ENCODE results near the gene CPNE7. TPM values are rescaled to one million over a fixed set of nuclear protein-coding genes. Genes with fewer than 3 reads are reported as not detected.
A peak's percentile ranks its signal among the peaks of the same experiment; 100 is the strongest.

CPNE7 gene
- total and polyA plus RNA-seq, 4 experiments from 2014 or later: 2.3 to 7.3 (median 4.9) TPM

DNA sequence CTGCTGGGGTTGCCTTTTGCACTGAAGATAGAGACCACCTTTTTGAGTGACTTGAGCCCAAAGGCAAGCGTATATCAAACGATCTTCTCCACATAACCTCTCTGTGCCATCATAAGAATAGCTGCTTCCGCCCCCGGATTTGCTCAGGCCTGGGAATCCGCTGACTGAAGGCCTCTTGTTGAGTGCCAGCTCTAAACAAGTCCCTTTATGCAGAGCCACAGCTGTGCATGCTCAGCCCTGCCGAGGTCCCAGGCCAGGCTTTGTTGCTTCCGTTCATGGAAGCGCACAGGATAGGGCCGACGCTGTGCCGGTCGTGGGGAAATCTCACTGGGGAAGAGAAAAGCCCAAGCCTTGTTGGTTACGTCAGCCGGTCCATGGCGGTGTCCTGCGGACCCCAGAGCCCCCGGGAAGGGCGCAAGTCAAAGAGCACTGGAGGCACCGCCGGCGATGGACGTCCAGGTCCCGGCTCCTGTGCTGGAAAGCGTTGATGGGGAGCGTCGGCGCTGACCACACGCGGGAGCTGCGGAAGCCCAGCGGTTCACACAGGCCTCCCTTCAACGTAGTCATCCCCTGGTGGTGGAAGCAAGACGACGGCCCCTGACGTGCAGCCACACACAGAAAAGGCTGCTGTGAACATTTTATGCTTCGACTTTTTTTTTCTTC is 38.5 kb upstream of the CPNE7 start:
- H3K4me3 ChIP-seq (ENCODE audit: low read length in 2 of 2): no peak overlapping the region
- intact Hi-C loops (cut with micrococcal nuclease): no loop called here
- Mint-ChIP-seq H3K9me3 (no peaks in the 10 kb centered on the region), H3K36me3 (peaks cover 15 to 39% of the 10 kb centered on the region in 2 donors), H3K27me3 (no peaks in the 10 kb centered on the region), H3K27ac (peak overlapping the region in 5 of 7 donors; percentile 23 to 87 (median 50)), H3K4me3 (no peak overlapping the region), H3K4me1 (peaks cover 16 to 27% (median 20%) of the 10 kb centered on the region in 4 donors)
- peaks cover 25% of the 10 kb centered on the region for H3K4me1 ChIP-seq (ENCODE audit: insufficient read depth, low read length)
- H3K36me3 ChIP-seq (ENCODE audit: insufficient read depth, low read length): peaks cover 27% of the 10 kb centered on the region
- no peaks in the 10 kb centered on the region for H3K27me3 ChIP-seq (ENCODE audit: insufficient read depth, low read length)
- DNase-seq: no peak
- no peak overlapping the region for H3K27ac ChIP-seq (ENCODE audit: low read depth, low read length)
- no peaks in the 10 kb centered on the region for H3K9me3 ChIP-seq (ENCODE audit: control insufficient read depth in 1 of 2, low read length in 2 of 2)
- POLR2A ChIA-PET (ENCODE audit: partially characterized antibody): no interaction called here
- CTCF ChIA-PET (ENCODE audit: partially characterized antibody): interaction anchor here (0.6 kb wide), 1 partner anchor 34 kb away, joined by 3 read pairs; no protein-coding TSS in a partner anchor

DNA sequence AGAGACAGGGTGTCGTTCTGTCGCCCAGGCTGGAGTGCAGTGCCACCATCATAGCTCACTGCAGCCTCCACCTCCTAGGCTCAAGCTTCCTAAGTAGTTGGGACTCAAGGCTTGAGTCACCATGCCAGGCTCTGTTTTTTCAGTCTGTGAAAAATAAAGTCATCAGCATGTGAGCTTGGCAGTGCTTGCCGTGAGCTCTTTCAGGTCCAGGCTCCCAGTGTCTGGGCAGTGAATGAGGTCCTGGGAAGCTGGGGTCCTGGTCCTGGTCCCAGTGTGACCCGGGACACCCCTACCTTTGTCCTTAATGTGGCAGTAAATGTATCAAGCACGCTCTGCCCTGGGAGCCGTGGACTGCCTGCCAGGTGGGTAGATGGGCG is 38.0 kb upstream of the CPNE7 start:
- H3K27ac ChIP-seq (ENCODE audit: low read depth, low read length): no peak overlapping the region
- H3K9me3 ChIP-seq (ENCODE audit: control insufficient read depth in 1 of 2, low read length in 2 of 2): no peaks in the 10 kb centered on the region
- intact Hi-C loops (cut with micrococcal nuclease): no loop called here
- peaks cover 25% of the 10 kb centered on the region for H3K4me1 ChIP-seq (ENCODE audit: insufficient read depth, low read length)
- Mint-ChIP-seq H3K36me3 (peaks cover 13 to 40% of the 10 kb centered on the region in 2 donors), H3K27me3 (no peaks in the 10 kb centered on the region), H3K4me1 (peaks cover 16 to 27% (median 20%) of the 10 kb centered on the region in 4 donors), H3K27ac (peak overlapping the region in 1 of 7 donors; percentile 25), H3K9me3 (no peaks in the 10 kb centered on the region), H3K4me3 (no peak overlapping the region)
- DNase-seq: no peak
- ChIA-PET POLR2A (ENCODE audit: partially characterized antibody) (no interaction called here), CTCF (ENCODE audit: partially characterized antibody) (no interaction called here)
- H3K27me3 ChIP-seq (ENCODE audit: insufficient read depth, low read length): no peaks in the 10 kb centered on the region
- H3K4me3 ChIP-seq (ENCODE audit: low read length in 2 of 2): no peak overlapping the region
- H3K36me3 ChIP-seq (ENCODE audit: insufficient read depth, low read length): peaks cover 24% of the 10 kb centered on the region

DNA sequence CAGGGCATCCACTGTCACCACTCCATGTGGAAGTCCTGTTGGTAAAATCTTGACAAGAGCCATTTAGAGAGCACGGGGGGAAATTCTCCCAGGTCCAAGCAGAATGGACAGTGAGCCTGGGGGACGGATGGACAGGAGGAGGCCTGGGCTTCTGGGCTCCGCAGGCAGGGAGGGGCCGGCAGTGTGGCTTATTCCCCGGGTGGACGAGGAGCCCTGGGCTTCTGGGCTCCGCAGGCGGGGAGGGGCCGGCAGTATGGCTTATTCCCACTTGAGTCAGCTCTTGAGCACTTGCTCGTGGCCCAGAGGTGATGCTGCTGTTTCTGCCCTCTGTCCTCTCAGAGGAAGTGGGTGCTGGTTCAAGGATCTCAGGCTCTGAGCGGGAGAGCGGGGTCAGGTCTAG is 37.3 kb upstream of the CPNE7 start:
- H3K27ac Mint-ChIP-seq: peak overlapping the region in 1 of 7 donors; percentile 22
- peaks cover 16 to 27% (median 20%) of the 10 kb centered on the region in 4 donors for H3K4me1 Mint-ChIP-seq
- H3K4me1 ChIP-seq (ENCODE audit: insufficient read depth, low read length): peaks cover 24% of the 10 kb centered on the region
- H3K27me3 ChIP-seq (ENCODE audit: insufficient read depth, low read length): no peaks in the 10 kb centered on the region
- H3K4me3 Mint-ChIP-seq: no peak overlapping the region
- no peak overlapping the region for H3K27ac ChIP-seq (ENCODE audit: low read depth, low read length)
- H3K4me3 ChIP-seq (ENCODE audit: low read length in 2 of 2): no peak overlapping the region
- no peaks in the 10 kb centered on the region for H3K27me3 Mint-ChIP-seq
- peaks cover 11 to 42% of the 10 kb centered on the region in 2 donors for H3K36me3 Mint-ChIP-seq
- CTCF ChIA-PET (ENCODE audit: partially characterized antibody): no interaction called here
- DNase-seq: no peak
- H3K36me3 ChIP-seq (ENCODE audit: insufficient read depth, low read length): peaks cover 20% of the 10 kb centered on the region
- intact Hi-C loops (cut with micrococcal nuclease): no loop called here
- no peaks in the 10 kb centered on the region for H3K9me3 ChIP-seq (ENCODE audit: control insufficient read depth in 1 of 2, low read length in 2 of 2)
- POLR2A ChIA-PET (ENCODE audit: partially characterized antibody): no interaction called here
- H3K9me3 Mint-ChIP-seq: no peaks in the 10 kb centered on the region

DNA sequence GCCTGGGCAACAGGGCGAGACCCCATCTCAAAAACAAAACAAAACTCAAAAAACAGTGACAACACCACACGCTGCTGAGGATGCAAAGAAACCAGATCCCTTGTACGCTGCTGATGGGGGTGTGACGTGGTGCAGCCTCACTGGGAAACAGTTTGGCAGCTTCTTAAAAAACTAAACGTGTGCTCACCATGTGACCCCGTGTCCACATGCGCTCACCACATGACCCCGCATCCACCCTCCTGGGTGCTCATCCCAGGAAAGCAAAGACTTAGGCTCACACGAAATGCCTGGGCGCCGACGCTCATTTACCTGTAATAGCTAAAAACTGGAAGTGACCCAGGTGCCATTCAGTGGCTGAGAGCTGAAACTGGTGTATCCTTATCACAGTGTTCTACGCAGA is 35.0 kb upstream of the CPNE7 start:
- ChIA-PET CTCF (ENCODE audit: partially characterized antibody) (interaction anchor here (1.2 to 1.4 kb wide), 2 partner anchors 12 to 13 kb away, joined by 3 to 4 read pairs; no protein-coding TSS in a partner anchor), POLR2A (ENCODE audit: partially characterized antibody) (no interaction called here)
- no peak overlapping the region for H3K27ac Mint-ChIP-seq

DNA sequence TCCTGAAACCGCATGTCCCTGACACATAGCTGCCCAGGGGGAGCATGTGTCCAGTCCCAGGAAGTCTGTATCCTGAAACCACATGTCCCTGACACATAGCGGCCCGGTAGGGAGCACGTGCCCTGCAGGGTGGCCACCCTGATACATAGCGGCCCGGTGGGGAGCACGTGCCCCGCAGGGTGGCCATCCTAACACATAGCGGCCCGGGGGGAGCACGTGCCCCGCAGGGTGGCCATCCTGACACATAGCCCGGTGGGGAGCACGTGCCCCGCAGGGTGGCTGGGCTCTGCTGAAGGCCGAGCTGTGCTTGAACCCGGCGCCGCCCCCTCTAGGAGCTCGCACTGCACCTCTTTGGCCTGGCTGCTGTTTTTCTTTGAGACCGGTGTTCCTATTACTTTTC is 33.8 kb upstream of the CPNE7 start:
- H3K36me3 Mint-ChIP-seq: peaks cover 6 to 33% of the 10 kb centered on the region in 2 donors
- Histone ChIP-seq H3K4me1 (ENCODE audit: insufficient read depth, low read length) (no peaks in the 10 kb centered on the region), H3K27me3 (ENCODE audit: insufficient read depth, low read length) (no peaks in the 10 kb centered on the region), H3K36me3 (ENCODE audit: insufficient read depth, low read length) (peaks cover 11% of the 10 kb centered on the region), H3K4me3 (ENCODE audit: low read length in 2 of 2) (no peak overlapping the region), H3K27ac (ENCODE audit: low read depth, low read length) (no peak overlapping the region), H3K9me3 (ENCODE audit: control insufficient read depth in 1 of 2, low read length in 2 of 2) (no peaks in the 10 kb centered on the region)
- ChIA-PET CTCF (ENCODE audit: partially characterized antibody) (no interaction called here), POLR2A (ENCODE audit: partially characterized antibody) (no interaction called here)
- no peak overlapping the region for H3K4me3 Mint-ChIP-seq
- peaks cover 0 to 3% (median under 1%) of the 10 kb centered on the region in 4 donors for H3K4me1 Mint-ChIP-seq
- no peak overlapping the region for H3K27ac Mint-ChIP-seq
- no peak for DNase-seq
- intact Hi-C loops (cut with micrococcal nuclease): no loop called here
- no peaks in the 10 kb centered on the region for H3K9me3 Mint-ChIP-seq
- H3K27me3 Mint-ChIP-seq: no peaks in the 10 kb centered on the region

More for the DNA sequence above, 35.0 kb upstream of the CPNE7 start:
- H3K36me3 Mint-ChIP-seq: peaks cover 6 to 32% of the 10 kb centered on the region in 2 donors
- H3K27me3 Mint-ChIP-seq: no peaks in the 10 kb centered on the region
- Histone ChIP-seq H3K36me3 (ENCODE audit: insufficient read depth, low read length) (peaks cover 11% of the 10 kb centered on the region), H3K9me3 (ENCODE audit: control insufficient read depth in 1 of 2, low read length in 2 of 2) (no peaks in the 10 kb centered on the region), H3K4me3 (ENCODE audit: low read length in 2 of 2) (no peak overlapping the region), H3K4me1 (ENCODE audit: insufficient read depth, low read length) (peaks cover 2% of the 10 kb centered on the region), H3K27me3 (ENCODE audit: insufficient read depth, low read length) (no peaks in the 10 kb centered on the region), H3K27ac (ENCODE audit: low read depth, low read length) (no peak overlapping the region)
- DNase-seq: no peak
- peaks cover 0 to 4% (median under 1%) of the 10 kb centered on the region in 4 donors for H3K4me1 Mint-ChIP-seq
- no peaks in the 10 kb centered on the region for H3K9me3 Mint-ChIP-seq
- peak overlapping the region in 2 of 8 donors; percentile 7 to 41 for H3K4me3 Mint-ChIP-seq
- intact Hi-C loops (cut with micrococcal nuclease): no loop called here

DNA sequence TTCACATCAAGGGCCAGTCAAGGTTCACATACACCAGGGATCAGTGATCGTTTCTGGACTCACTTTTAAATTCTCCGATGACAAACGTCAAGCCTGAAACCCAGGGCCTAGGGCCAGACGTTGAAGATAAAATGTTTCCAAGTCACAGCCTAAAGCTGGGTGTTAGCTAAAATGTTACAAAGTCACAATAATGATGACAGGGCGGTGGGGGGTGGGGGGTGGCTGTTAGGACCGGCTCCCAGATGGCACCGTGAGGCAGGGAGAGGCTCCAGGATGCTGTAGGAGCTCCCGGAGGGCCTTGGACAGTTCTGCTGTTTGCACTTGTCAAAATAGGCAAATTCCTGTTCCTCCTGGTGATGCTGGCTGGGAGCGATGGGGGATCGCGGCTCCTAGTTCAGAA is 31.4 kb upstream of the CPNE7 start:
- Mint-ChIP-seq H3K27me3 (no peaks in the 10 kb centered on the region), H3K9me3 (peaks cover 0 to 2% (median 0%) of the 10 kb centered on the region in 8 donors), H3K36me3 (peaks cover 13 to 41% of the 10 kb centered on the region in 2 donors), H3K4me1 (peaks cover 6 to 10% (median 7%) of the 10 kb centered on the region in 4 donors), H3K27ac (no peak overlapping the region), H3K4me3 (no peak overlapping the region)
- ChIA-PET CTCF (ENCODE audit: partially characterized antibody) (no interaction called here), POLR2A (ENCODE audit: partially characterized antibody) (no interaction called here)
- peaks cover 8% of the 10 kb centered on the region for H3K36me3 ChIP-seq (ENCODE audit: insufficient read depth, low read length)
- DNase-seq: no peak
- no peak overlapping the region for H3K27ac ChIP-seq (ENCODE audit: low read depth, low read length)
- intact Hi-C loops (cut with micrococcal nuclease): no loop called here
- H3K4me1 ChIP-seq (ENCODE audit: insufficient read depth, low read length): peaks cover 8% of the 10 kb centered on the region
- no peaks in the 10 kb centered on the region for H3K27me3 ChIP-seq (ENCODE audit: insufficient read depth, low read length)
- no peaks in the 10 kb centered on the region for H3K9me3 ChIP-seq (ENCODE audit: control insufficient read depth in 1 of 2, low read length in 2 of 2)
- no peak overlapping the region for H3K4me3 ChIP-seq (ENCODE audit: low read length in 2 of 2)

DNA sequence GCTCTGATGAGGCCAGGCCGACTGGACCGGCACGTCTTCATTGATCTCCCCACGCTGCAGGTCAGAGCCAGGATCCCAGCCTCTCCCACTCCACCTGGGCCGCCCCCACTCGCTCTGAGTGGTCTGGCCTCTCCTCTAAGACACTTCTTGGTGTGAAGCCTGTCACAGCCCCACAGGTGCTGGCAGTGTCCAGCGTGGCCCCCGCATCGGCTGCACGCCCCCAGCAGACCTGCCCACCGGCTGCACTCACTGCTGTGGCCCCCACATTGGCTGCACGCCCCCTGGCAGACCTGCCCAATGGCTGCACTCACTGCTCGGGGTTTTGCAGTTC is 30.9 kb upstream of the CPNE7 start:
- H3K9me3 Mint-ChIP-seq: peaks cover 0 to 2% (median 0%) of the 10 kb centered on the region in 8 donors
- peaks cover 8% of the 10 kb centered on the region for H3K36me3 ChIP-seq (ENCODE audit: insufficient read depth, low read length)
- no peaks in the 10 kb centered on the region for H3K27me3 ChIP-seq (ENCODE audit: insufficient read depth, low read length)
- H3K4me1 ChIP-seq (ENCODE audit: insufficient read depth, low read length): peaks cover 14% of the 10 kb centered on the region
- intact Hi-C loops (cut with micrococcal nuclease): no loop called here
- peaks cover 11 to 16% (median 12%) of the 10 kb centered on the region in 4 donors for H3K4me1 Mint-ChIP-seq
- no peaks in the 10 kb centered on the region for H3K27me3 Mint-ChIP-seq
- no peaks in the 10 kb centered on the region for H3K9me3 ChIP-seq (ENCODE audit: control insufficient read depth in 1 of 2, low read length in 2 of 2)
- no peak overlapping the region for H3K27ac Mint-ChIP-seq
- ChIA-PET CTCF (ENCODE audit: partially characterized antibody) (no interaction called here), POLR2A (ENCODE audit: partially characterized antibody) (no interaction called here)
- H3K27ac ChIP-seq (ENCODE audit: low read depth, low read length): no peak overlapping the region
- H3K4me3 Mint-ChIP-seq: no peak overlapping the region
- peaks cover 18 to 46% of the 10 kb centered on the region in 2 donors for H3K36me3 Mint-ChIP-seq
- no peak overlapping the region for H3K4me3 ChIP-seq (ENCODE audit: low read length in 2 of 2)
- DNase-seq: no peak

Data from CD4-positive, alpha-beta memory T cell (primary cell).